GM18508 (cell line): ENCODE measurements around the gene TNS1.

Experiments
- ATAC-seq: cut with Tn5 transposase; IDR thresholded peaks from one replicate; pipeline ENCODE4 v1.9.1; 2021; ENCODE audit warnings: moderate number of reproducible peaks; ENCODE audit not compliant: insufficient read depth, unreplicated experiment

TNS1 gene

GRCh38 chr2:217884985-217885384 is 117.8 kb downstream of the TNS1 start:
- ATAC-seq = no peak

GRCh38 chr2:217880891-217881290 is 121.9 kb downstream of the TNS1 start:
- no peak for ATAC-seq

- no peak for ATAC-seq
Measured at GRCh38 chr2:217880287-217880889, 122.4 kb downstream of the TNS1 start.

GRCh38 chr2:217878915-217879590 is 123.7 kb downstream of the TNS1 start:
- ATAC-seq = no peak

- ATAC-seq = no peak
Measured at GRCh38 chr2:217877866-217878265, 124.9 kb downstream of the TNS1 start.

GRCh38 chr2:217876253-217876570 is 126.6 kb downstream of the TNS1 start:
- no peak for ATAC-seq

- no peak for ATAC-seq
Measured at GRCh38 chr2:217875556-217876252, 127.1 kb downstream of the TNS1 start.

GRCh38 chr2:217875138-217875537 is 127.7 kb downstream of the TNS1 start:
- no peak for ATAC-seq

GRCh38 chr2:217873371-217873770 is 129.4 kb downstream of the TNS1 start:
- no peak for ATAC-seq

GRCh38 chr2:217872319-217872718 is 130.5 kb downstream of the TNS1 start:
- ATAC-seq = no peak

- ATAC-seq = no peak
Measured at GRCh38 chr2:217870528-217871011, 132.2 kb downstream of the TNS1 start.

- ATAC-seq = no peak
Measured at GRCh38 chr2:217868911-217869334, 133.9 kb downstream of the TNS1 start.

GRCh38 chr2:217868265-217868892 is 134.4 kb downstream of the TNS1 start:
- ATAC-seq = no peak

- ATAC-seq = no peak
Measured at GRCh38 chr2:217866457-217866856, 136.3 kb downstream of the TNS1 start.

- no peak for ATAC-seq
Measured at GRCh38 chr2:217864963-217865772, 137.6 kb downstream of the TNS1 start.

- no peak for ATAC-seq
Measured at GRCh38 chr2:217863883-217864282, 138.9 kb downstream of the TNS1 start.

GRCh38 chr2:217861334-217861877 is 141.4 kb downstream of the TNS1 start:
- ATAC-seq = no peak

GRCh38 chr2:217859926-217860325 is 142.9 kb downstream of the TNS1 start:
- ATAC-seq = no peak

- ATAC-seq = no peak
Measured at GRCh38 chr2:217858519-217859491, 144.0 kb downstream of the TNS1 start.
